Calu3 (cell line): Measurements from ENCODE around the gene CXCL12. TPM values are rescaled to one million over a fixed set of nuclear protein-coding genes. Genes with fewer than 3 reads are reported as not detected.

Source experiments
- Bru-seq: library from RNA; stranded (reverse); fragments of 400-500 nt; gene quantifications from one replicate; lab custom pipeline; 2021; lab: Mats Ljungman, UMichigan
- BruChase-seq, 2 experiments: library from RNA; stranded (reverse); fragments of 400-500 nt; gene quantifications; one replicate each; lab custom pipeline; 2021; lab: Mats Ljungman, UMichigan
- BruUV-seq: library from RNA; stranded (reverse); fragments of 400-500 nt; replicated peaks from 2 replicates; lab custom pipeline; 2021; lab: Mats Ljungman, UMichigan
- CTCF ChIA-PET: fragments of 300-600 bp; sonication (Branson Sonifier 250); formaldehyde crosslinking; loops from one replicate; lab custom pipeline; 2022; ENCODE audit warnings: antibody characterized with exemption; lab: Charles Lee
- DNase-seq: peaks from one replicate; pipeline ENCODE4 v3.0.0; 2022
- H3K27ac Mint-ChIP-seq: one replicate; pipeline ENCODE4 v1.8.0; 2022; ENCODE audit warnings: mixed read lengths; ENCODE audit not compliant: unreplicated experiment
- H3K27me3 Mint-ChIP-seq: one replicate; pipeline ENCODE4 v1.8.0; 2022; ENCODE audit warnings: mixed read lengths; ENCODE audit not compliant: unreplicated experiment
- H3K36me3 Mint-ChIP-seq: one replicate; pipeline ENCODE4 v1.8.0; 2022; ENCODE audit warnings: mild to moderate bottlenecking, moderate library complexity, mixed read lengths; ENCODE audit not compliant: insufficient read depth, unreplicated experiment
- H3K4me1 Mint-ChIP-seq: one replicate; pipeline ENCODE4 v1.8.0; 2022; ENCODE audit warnings: mild to moderate bottlenecking, low read depth, mixed read lengths; ENCODE audit not compliant: unreplicated experiment
- H3K4me3 Mint-ChIP-seq: one replicate; pipeline ENCODE4 v1.8.0; 2022; ENCODE audit warnings: mild to moderate bottlenecking, low read depth, moderate library complexity, mixed read lengths; ENCODE audit not compliant: unreplicated experiment
- H3K9me3 Mint-ChIP-seq: one replicate; pipeline ENCODE4 v1.8.0; 2022; ENCODE audit warnings: low read depth, mixed read lengths; ENCODE audit not compliant: unreplicated experiment
- CTCF ChIP-seq: fragments of 200-600 bp; IDR thresholded peaks from one replicate; pipeline ENCODE4 v1.8.0; 2022; ENCODE audit warnings: antibody characterized with exemption; ENCODE audit not compliant: unreplicated experiment
- intact Hi-C: fragments of 100-400 bp; cut with micrococcal nuclease; formaldehyde crosslinking; loops from one replicate; pipeline ENCODE4 v1.10.0; 2022; ENCODE audit not compliant: unreplicated experiment
- long read RNA-seq: library from polyadenylated mRNA; stranded (forward); transcript quantifications from one replicate; pipeline ENCODE4 v2.0.0, GENCODE V29; 2022
- total RNA-seq: library from RNA; stranded (reverse); gene quantifications from 2 replicates; pipeline ENCODE4 v1.2.3, GENCODE V29; 2022

The CXCL12 gene
- total RNA-seq (not detected in 2 replicates), Bru-seq, nascent RNA (not detected), BruChase-seq, experiment 1, labeled RNA remaining after a 6-hour chase (not detected), BruChase-seq, experiment 2, labeled RNA remaining after a 2-hour chase (not detected)
- long read RNA-seq, partial matches to known transcripts = 0 of 1 reads
- long read RNA-seq, other reads (novel, unspliced or antisense) = 1 of 1 reads

- BruUV-seq = no TSS peak
- Mint-ChIP-seq H3K4me1 (no peaks in the 10 kb centered on the region), H3K36me3 (no peaks in the 10 kb centered on the region), H3K27me3 (peaks cover 36% of the 10 kb centered on the region), H3K9me3 (no peaks in the 10 kb centered on the region), H3K27ac (no peak within 1 kb of the TSS), H3K4me3 (peak within 1 kb of the TSS; percentile 39)
- TF ChIP-seq CTCF = no peak
- DNase-seq = no peak
- CTCF ChIA-PET = no interaction called here
- intact Hi-C loops = loop anchor here (10.0 kb wide), 1 partner anchor 70 kb away; no protein-coding TSS in a partner anchor
These were observed at the start of gene CXCL12 for GRCh38 chr10:44385026-44385695. TSS of gene CXCL12 (minus strand) at chr10:44385097. CDS start at chr10:44385005, 92 bp downstream.

- no peak for DNase-seq
- TF ChIP-seq CTCF = no peak
- Mint-ChIP-seq H3K4me1 (no peaks in the 10 kb centered on the region), H3K4me3 (no peak overlapping the region), H3K36me3 (no peaks in the 10 kb centered on the region), H3K9me3 (no peaks in the 10 kb centered on the region), H3K27ac (no peak overlapping the region), H3K27me3 (peaks cover 7% of the 10 kb centered on the region)
- CTCF ChIA-PET = no interaction called here
- BruUV-seq = no TSS peak
- intact Hi-C loops = no loop called here
These were observed 42.6 kb upstream of the CXCL12 start for GRCh38 chr10:44427479-44427878.

- intact Hi-C loops = no loop called here
- Mint-ChIP-seq H3K4me3 (no peak overlapping the region), H3K9me3 (no peaks in the 10 kb centered on the region), H3K27me3 (peaks cover 12% of the 10 kb centered on the region), H3K36me3 (no peaks in the 10 kb centered on the region), H3K27ac (no peak overlapping the region), H3K4me1 (no peaks in the 10 kb centered on the region)
- DNase-seq = no peak
- no peak for TF ChIP-seq CTCF
- CTCF ChIA-PET = no interaction called here
- BruUV-seq = no TSS peak
These were observed 42.1 kb upstream of the CXCL12 start for GRCh38 chr10:44427037-44427436.

- BruUV-seq = no TSS peak
- CTCF ChIA-PET = no interaction called here
- Mint-ChIP-seq H3K9me3 (no peaks in the 10 kb centered on the region), H3K27me3 (peaks cover 16% of the 10 kb centered on the region), H3K4me3 (no peak overlapping the region), H3K27ac (no peak overlapping the region), H3K36me3 (no peaks in the 10 kb centered on the region), H3K4me1 (no peaks in the 10 kb centered on the region)
- TF ChIP-seq CTCF = no peak
- intact Hi-C loops = no loop called here
- no peak for DNase-seq
These were observed 41.5 kb upstream of the CXCL12 start for GRCh38 chr10:44426247-44427034.
